ENCODE measurements around the gene SLC38A1.

Gene SLC38A1

DNA sequence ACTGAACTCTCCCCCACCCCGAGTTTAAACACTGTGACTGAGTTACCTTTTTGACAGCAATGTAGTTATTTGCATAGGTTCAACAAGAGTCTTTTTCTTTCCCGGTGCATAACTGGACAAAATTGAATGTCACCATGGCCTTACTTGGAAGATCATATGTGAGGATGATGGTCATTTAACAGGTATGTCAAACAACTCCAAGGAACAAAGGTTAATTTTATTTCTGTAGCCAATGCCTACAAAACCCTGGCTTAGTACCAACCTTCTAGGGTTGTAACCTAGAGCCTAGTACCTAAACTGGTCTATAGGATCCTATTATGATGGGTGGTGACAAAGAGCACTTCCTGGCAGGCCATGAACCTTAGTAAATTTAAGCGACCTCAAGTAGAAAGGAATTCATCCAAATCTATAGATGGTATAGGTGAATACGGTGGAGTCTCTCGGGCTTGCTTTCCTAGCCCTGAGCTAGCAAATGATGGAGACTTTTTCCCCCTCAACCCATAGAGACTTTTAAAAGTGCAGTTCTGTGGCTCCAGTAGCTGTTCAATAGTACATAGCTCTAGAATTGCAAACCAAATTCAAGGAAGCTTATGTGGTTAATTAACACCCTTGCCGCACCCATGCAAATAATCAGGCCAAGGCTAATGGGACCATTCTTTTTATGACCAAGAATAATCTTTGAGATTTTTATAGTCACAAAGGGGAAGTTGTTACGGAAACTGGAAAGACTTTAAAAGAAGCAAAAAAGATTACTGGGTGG lies 89.0 kb downstream of the SLC38A1 start:
- no peaks in the 10 kb centered on the region for H3K27me3 ChIP-seq (ENCODE audit: insufficient read depth, low read length)
- H3K27ac ChIP-seq (ENCODE audit: low read depth, low read length, poor library complexity, severe bottlenecking) = no peak overlapping the region
- H2AFZ ChIP-seq (ENCODE audit: low read length) = no peak overlapping the region
- peaks cover 3% of the 10 kb centered on the region; the same call in 1 of the 2 replicates for H3F3A ChIP-seq (ENCODE audit: insufficient read depth, low read length)
- no peaks in the 10 kb centered on the region for H3K9me3 ChIP-seq (ENCODE audit: low read length)
- H3K4me1 ChIP-seq (ENCODE audit: insufficient read depth, low read length, severe bottlenecking) = peaks cover 32% of the 10 kb centered on the region
- H3K4me3 ChIP-seq (ENCODE audit: low read depth, low read length, poor library complexity, severe bottlenecking) = no peak overlapping the region
- H3K79me2 ChIP-seq (ENCODE audit: insufficient read depth, low read length) = no peaks in the 10 kb centered on the region
- H3K4me2 ChIP-seq (ENCODE audit: low read length) = no peak overlapping the region
- TF ChIP-seq, protein P1, sequence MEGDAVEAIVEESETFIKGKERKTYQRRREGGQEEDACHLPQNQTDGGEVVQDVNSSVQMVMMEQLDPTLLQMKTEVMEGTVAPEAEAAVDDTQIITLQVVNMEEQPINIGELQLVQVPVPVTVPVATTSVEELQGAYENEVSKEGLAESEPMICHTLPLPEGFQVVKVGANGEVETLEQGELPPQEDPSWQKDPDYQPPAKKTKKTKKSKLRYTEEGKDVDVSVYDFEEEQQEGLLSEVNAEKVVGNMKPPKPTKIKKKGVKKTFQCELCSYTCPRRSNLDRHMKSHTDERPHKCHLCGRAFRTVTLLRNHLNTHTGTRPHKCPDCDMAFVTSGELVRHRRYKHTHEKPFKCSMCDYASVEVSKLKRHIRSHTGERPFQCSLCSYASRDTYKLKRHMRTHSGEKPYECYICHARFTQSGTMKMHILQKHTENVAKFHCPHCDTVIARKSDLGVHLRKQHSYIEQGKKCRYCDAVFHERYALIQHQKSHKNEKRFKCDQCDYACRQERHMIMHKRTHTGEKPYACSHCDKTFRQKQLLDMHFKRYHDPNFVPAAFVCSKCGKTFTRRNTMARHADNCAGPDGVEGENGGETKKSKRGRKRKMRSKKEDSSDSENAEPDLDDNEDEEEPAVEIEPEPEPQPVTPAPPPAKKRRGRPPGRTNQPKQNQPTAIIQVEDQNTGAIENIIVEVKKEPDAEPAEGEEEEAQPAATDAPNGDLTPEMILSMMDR (IDR thresholded peaks at IDR 0.05; ENCODE audit: low read length) = no peak
- no peak for TF ChIP-seq EZH2 (IDR thresholded peaks at IDR 0.05; ENCODE audit: borderline replicate concordance, low read length)
- H3K9me2 ChIP-seq (ENCODE audit: low read depth, low read length) = no peaks in the 10 kb centered on the region
- no peaks in the 10 kb centered on the region for H4K20me1 ChIP-seq (ENCODE audit: insufficient read depth, low read length)
- H3K36me3 ChIP-seq (ENCODE audit: insufficient read depth, low read length) = peaks cover 6% of the 10 kb centered on the region; the same call in 1 of the 2 replicates
- H3K9ac ChIP-seq (ENCODE audit: low read length) = no peak overlapping the region

DNA sequence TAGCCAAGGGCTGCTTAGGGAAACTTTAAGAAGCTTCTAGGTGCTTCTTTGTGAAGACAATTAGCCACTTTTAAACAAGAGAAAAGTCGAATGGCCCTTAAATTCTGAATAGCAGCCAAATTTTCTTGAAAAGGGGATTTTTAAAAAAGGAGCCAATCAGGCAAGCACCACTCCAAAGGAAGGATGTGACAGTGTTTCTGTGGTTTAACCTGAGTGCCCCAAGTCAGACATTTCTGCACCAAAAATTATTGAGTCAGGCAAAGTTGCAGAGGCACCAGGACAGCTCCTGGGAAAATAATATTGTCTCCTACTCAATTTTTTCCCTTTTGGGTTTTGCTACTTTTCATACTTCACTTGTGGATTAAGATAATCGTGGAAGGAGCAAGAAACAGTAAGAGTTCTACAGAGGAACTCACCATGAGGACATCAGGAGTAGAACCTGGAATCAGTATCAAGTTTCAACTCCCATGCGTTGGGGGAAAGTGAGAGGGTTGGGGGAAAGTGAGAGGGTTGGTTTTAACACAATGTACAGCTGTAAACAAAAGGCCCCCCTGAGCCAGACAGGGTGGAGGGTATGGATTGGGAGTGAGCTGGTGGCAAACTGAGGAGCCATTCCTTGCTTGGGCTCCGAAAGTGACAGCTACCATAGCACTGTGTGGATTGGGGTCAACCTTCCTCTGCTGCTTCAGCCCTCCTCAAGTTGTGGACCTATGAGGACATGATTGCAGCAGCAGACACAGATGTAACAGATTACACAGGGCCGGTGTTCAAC lies 90.8 kb downstream of the SLC38A1 start:
- Histone ChIP-seq H3K4me1 (ENCODE audit: insufficient read depth, low read length, severe bottlenecking) (peaks cover 38% of the 10 kb centered on the region), H2AFZ (ENCODE audit: low read length) (no peak overlapping the region), H3K9ac (ENCODE audit: low read length) (no peak overlapping the region), H3K4me3 (ENCODE audit: low read depth, low read length, poor library complexity, severe bottlenecking) (no peak overlapping the region), H3K36me3 (ENCODE audit: insufficient read depth, low read length) (no peaks in the 10 kb centered on the region; the same call in 1 of the 2 replicates), H3F3A (ENCODE audit: insufficient read depth, low read length) (no peaks in the 10 kb centered on the region; the same call in 1 of the 2 replicates), H4K20me1 (ENCODE audit: insufficient read depth, low read length) (no peaks in the 10 kb centered on the region), H3K27ac (ENCODE audit: low read depth, low read length, poor library complexity, severe bottlenecking) (no peak overlapping the region), H3K4me2 (ENCODE audit: low read length) (no peak overlapping the region), H3K9me3 (ENCODE audit: low read length) (no peaks in the 10 kb centered on the region), H3K9me2 (ENCODE audit: low read depth, low read length) (no peaks in the 10 kb centered on the region), H3K79me2 (ENCODE audit: insufficient read depth, low read length) (no peaks in the 10 kb centered on the region), H3K27me3 (ENCODE audit: insufficient read depth, low read length) (no peaks in the 10 kb centered on the region)
- TF ChIP-seq EZH2 (IDR thresholded peaks at IDR 0.05; ENCODE audit: borderline replicate concordance, low read length) = no peak
- TF ChIP-seq, protein P1 (IDR thresholded peaks at IDR 0.05; ENCODE audit: low read length) = no peak

DNA sequence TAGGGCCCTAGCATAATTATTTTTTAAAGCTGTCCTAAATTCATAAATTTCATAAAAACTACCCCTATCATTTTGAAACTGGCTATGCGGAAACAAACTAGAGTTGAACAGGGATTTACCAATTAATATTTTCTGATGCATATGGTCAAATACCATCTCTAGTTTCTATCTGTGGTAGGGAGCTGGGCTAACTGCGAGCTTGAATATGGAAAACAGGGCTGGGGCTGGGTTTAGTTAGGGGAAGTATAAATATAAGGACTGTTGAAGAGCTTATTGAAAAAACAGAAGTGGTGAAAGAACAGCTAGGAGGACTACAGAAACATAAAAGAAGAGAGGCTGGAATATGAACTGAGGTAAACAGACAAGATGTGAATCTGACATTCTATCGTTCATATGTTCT lies 91.8 kb downstream of the SLC38A1 start:
- TF ChIP-seq, protein P1 (IDR thresholded peaks at IDR 0.05; ENCODE audit: low read length) = no peak
- TF ChIP-seq EZH2 (IDR thresholded peaks at IDR 0.05; ENCODE audit: borderline replicate concordance, low read length) = no peak
- no peaks in the 10 kb centered on the region for H4K20me1 ChIP-seq (ENCODE audit: insufficient read depth, low read length)
- no peaks in the 10 kb centered on the region for H3K27me3 ChIP-seq (ENCODE audit: insufficient read depth, low read length)
- no peaks in the 10 kb centered on the region for H3K9me3 ChIP-seq (ENCODE audit: low read length)
- no peak overlapping the region for H3K4me3 ChIP-seq (ENCODE audit: low read depth, low read length, poor library complexity, severe bottlenecking)
- no peaks in the 10 kb centered on the region; the same call in 1 of the 2 replicates for H3K36me3 ChIP-seq (ENCODE audit: insufficient read depth, low read length)
- H3K79me2 ChIP-seq (ENCODE audit: insufficient read depth, low read length) = no peaks in the 10 kb centered on the region
- no peak overlapping the region for H2AFZ ChIP-seq (ENCODE audit: low read length)
- H3K9me2 ChIP-seq (ENCODE audit: low read depth, low read length) = no peaks in the 10 kb centered on the region
- no peak overlapping the region for H3K9ac ChIP-seq (ENCODE audit: low read length)
- H3K4me2 ChIP-seq (ENCODE audit: low read length) = no peak overlapping the region
- H3F3A ChIP-seq (ENCODE audit: insufficient read depth, low read length) = no peaks in the 10 kb centered on the region; the same call in 1 of the 2 replicates
- H3K27ac ChIP-seq (ENCODE audit: low read depth, low read length, poor library complexity, severe bottlenecking) = no peak overlapping the region
- H3K4me1 ChIP-seq (ENCODE audit: insufficient read depth, low read length, severe bottlenecking) = peaks cover 38% of the 10 kb centered on the region
